HG02759 (cell line): ENCODE data around the gene WEE2.
"Not testable (repeated sequence)": the region's sequence is repeated elsewhere in the genome, so short reads cannot be mapped to it uniquely, and the experiment has no call there.

ENCODE experiments used
- ATAC-seq: cut with Tn5 transposase; IDR thresholded peaks from one replicate; pipeline ENCODE4 v1.9.1; 2021; ENCODE audit warnings: mild to moderate bottlenecking, moderate library complexity; ENCODE audit not compliant: unreplicated experiment

WEE2 gene

GRCh38 chr7:141763797-141764196, 55.6 kb downstream of the WEE2 start, which contains the start of gene TAS2R3:
Gene TAS2R3 (plus strand): TSS chr7:141764097. CDS start chr7:141764159, 62 bp downstream.
- ATAC-seq = no peak

GRCh38 chr7:141770083-141770583, 62.0 kb downstream of the WEE2 start:
- not testable (repeated sequence) for ATAC-seq

GRCh38 chr7:141776374-141776773, 68.2 kb downstream of the WEE2 start, which contains the start of gene TAS2R4:
Gene TAS2R4 (plus strand): TSS chr7:141776674. CDS start chr7:141778489, 1,815 bp downstream.
- no peak for ATAC-seq
